HG03460 (cell line): Measurements from ENCODE around the gene HRH2.
"Not testable (repeated sequence)": the region's sequence is repeated elsewhere in the genome, so short reads cannot be mapped to it uniquely, and the experiment has no call there.

ENCODE experiments used
- ATAC-seq: cut with Tn5 transposase; IDR thresholded peaks from one replicate; pipeline ENCODE4 v1.9.1; 2021; ENCODE audit not compliant: unreplicated experiment

HRH2 gene

DNA sequence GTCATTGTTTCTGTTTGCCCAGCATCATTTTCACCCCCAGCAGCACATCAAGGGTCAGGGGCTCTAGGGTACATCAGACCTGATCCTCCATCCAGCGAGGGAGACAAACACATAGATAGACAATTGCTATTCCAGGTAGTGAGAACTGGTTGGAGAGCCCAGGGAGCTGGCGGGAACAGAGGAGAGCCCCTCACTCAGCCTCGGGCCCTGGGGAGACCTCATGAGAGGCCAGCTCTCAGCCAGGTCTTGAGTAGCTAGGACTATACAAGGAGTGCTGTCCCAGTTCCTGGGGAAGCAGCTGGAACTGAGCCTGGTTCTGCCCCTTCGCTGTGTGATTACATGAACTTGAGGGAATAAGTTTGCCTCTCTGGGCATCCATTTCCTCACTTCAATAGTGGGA is 80.3 kb downstream of the HRH2 start:
- ATAC-seq: no peak

DNA sequence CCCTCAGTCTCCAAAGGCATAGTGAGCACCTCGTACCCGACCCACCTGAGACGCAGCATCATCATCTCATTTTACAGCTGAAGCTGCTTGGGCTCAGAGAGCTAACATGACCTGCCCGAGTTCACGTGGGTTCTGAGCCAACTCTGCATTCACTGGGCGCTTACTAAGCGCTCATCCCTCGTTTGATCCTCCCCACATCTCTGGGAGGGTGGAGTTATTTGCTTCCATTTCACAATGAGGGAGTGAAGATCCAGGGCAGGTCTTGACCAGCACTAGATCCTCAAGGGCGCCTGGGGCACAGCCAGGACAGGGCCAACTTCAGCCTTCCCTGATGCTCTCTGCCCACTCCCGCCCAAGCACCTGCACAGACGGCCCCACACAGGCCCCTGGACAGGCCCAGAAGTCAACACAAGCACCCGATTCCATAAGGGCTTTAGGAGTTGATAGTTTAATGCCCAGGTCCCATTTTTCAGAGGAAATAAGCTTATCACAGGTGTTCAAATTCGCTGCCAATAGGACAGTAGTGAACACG is 80.8 kb downstream of the HRH2 start:
- ATAC-seq: no peak

DNA sequence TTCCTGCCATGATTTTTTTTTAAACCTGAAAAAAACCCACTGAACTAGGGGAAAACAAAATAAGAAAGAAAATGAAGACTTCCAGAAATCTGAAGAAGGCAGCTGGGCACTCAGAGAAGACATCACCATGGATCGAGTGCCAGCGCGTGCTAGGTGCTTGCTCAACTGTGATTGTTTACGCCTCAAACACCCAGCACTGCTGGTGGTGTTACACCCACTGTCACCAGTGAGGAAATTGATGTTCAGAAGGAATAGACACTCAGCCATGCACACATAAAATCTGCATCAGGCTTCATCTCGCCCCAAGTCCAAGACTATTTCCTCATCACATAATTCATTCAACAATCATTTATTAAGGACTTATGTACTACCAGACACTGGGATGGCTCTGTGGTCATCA is 82.1 kb downstream of the HRH2 start:
- no peak for ATAC-seq

DNA sequence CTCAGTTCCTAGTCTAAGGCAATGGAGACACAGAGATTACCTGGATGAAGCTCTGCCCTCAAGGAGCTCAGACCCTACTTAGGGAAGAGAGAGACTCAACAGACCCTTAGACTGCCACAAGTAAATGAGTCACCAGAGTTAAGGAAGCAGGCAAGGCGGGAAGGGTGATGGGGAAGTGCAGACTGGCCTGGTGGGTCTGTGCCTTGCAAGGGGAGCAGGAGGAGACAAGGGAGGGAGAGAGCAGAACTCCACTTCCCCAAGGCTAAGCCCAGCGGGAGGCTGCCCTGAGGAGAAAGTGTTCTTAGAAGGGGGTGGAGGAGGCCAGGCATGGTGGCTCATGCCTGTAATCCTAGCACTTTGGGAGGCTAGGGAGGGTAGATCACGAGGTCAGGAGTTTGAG is 83.7 kb downstream of the HRH2 start:
- ATAC-seq: no peak

DNA sequence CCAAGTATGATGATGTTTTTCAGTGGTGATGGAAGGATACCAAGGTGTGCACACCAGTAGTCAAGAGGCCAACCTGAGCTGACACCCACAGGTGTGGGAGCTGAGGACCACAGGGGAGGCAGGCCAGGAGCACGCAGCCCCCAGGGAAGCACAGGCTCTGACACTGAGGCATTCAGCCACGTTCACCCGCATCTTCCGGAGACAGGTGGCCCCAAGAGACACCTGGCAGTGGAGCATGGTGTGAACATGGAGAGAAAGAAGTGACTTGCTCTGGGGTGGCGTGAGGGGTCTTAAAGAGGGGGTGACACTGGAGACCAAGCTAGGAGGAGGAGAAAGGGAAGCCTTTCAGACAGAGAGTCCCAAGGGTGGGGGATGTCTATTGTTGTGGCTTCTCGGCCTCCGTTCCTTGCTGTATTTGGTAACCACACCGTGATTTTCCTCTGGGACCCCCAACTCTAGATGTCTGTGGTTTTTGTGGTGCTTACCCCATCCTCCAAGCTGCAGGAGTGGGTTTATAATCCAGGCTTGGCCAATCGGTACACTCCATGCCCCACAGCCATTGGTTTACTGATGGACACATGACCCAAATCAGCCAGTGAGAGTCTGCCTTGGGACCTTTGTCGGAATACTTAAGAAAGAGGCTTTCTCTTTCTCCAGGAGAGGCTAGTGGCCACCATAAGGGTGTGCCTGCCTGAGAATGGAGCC is 84.6 kb downstream of the HRH2 start:
- ATAC-seq: no peak

DNA sequence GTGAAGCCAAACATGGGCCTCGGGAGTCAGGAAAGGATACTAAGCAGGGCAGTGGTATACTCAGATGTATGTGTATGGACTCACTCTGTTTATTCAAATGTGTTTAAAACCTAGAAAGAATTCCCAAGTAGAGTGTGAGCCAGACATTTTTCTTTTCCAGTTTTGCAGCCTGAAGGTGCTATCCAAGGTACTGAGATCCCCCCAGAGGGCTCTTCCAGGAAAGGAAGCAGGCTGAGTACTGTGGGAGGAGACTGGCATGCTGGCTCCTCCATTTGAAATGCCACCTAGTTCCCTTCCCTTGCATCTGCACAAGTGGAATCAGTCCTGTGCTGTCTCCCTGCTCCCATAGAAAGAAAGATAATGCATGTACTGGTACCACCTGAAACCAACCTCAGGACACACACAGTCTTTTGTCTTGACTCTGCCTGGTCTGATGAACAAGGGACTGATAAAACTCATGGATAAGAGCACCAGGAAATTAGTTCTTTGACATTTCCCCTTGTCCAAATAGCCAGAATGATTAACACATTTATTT is 85.9 kb downstream of the HRH2 start:
- no peak for ATAC-seq

DNA sequence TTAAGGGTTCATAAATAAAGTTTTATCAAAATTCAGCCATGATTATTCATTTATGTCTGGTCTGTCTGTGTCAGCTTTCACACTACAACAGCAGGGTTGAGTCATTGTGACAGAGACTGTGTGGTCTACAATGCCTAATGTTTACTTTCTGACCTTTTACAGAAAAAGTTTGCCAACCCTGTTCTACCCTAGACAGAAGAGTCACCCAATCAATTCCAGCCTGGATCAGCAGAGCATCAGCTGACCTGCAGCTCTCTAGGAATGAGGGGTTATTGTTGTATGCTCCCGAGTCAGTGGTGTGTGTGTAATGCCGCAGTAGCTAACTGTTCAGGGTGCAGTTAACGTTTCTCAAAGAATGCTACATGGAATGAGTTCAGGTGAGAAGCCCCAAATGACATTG is 87.3 kb downstream of the HRH2 start:
- no peak for ATAC-seq

DNA sequence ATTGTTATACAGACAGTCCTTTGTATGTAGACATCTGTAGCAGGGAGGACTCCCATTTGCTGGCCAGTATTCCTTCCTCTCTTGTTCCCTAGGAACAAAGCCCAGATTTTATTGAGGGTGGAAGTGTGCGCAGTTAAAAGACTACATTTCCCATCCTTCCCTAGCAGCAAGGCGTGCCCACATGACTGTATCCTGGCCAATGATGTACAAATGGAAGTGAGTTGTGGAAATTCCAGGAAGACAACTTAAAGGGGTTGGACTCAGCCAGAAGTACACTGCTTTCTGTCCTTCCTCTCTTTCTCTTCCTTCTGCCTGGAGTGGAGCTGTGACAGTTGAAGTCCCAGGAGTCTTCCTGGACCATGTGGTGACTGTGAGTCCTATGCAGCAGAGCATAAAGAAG is 89.0 kb downstream of the HRH2 start:
- ATAC-seq: no peak

DNA sequence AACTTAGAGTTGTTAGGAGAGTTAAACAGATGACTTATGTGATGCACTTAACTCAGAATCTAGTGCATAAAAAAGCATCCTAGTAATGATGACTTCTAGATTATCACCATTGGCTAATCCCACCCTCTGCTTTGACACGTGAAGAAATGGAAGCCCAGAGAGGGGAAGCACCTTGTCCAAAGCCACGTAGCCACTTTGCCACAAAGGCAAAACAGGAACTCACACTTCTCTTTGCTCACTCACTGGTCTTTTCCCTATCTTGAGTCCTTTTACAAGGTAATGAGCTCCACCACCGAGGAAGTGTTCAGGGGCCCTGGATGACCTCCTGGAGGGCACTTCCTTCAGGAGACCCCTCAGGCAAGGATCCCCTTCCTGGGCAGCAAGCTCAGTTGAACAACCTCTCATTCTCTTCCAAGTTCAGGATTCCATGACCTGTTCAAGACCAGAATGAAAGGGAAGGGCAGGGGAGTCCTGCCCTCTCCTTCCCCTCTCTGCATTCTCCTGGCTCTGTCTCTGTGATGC is 89.7 kb downstream of the HRH2 start:
- ATAC-seq: no peak

DNA sequence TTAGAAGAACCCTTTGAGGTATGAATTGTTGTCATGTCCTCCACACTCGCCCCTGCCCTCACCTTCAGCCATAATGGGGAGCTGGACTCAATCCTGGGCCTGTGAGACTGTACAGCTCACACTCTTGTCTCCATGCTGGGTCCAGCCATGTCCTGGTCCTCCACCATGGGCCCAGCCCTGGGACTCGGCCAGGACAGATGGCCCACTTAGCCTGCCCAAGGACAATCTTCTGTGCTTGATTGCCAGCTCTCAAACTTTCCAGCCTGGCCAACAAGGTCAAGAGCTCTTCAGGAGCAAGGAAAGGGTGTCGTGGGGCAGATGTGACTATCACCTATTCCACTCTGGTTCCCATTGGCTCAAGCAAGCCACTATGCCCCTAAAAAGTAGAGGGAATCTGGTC is 90.8 kb downstream of the HRH2 start:
- ATAC-seq: no peak

DNA sequence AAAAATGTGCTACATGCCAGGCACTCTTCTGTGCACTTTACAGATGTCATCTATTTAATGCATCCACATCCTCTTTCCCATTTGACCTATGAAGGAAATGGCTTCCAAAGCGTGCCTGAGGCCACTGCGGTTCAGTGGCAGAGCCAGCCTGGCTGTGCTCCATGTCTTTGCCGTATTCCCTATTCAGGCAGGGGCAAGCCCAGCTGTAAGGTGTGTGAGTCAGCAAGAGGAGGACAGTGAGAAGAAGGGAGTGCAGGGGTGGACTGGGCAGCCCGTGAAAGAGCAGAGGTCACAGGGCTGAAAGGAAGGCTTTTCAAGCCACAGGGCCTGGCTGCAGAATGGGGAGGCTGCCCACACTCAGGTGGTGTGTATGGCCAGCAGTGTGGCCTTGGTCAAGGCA is 91.7 kb downstream of the HRH2 start:
- no peak for ATAC-seq

DNA sequence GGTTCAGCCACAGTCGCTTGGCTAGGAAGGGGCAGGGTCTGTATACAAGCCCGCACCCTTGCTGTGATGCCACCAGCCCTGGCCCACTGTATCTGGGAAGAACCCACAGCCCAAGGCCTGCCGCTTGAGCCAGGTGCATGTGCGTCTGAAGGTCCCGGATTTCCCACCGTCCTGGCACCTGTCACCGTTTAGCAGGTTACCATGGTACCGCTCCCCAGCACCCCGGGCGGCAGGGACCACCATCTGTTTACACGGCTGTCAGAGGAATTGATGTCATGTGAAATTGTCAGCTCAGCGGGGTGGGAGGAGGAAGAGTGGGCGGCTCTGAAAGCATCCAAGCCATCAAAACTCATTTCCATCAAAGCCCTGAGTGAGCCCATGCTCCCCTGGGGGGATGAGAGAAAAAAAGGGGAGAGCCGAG is 92.7 kb downstream of the HRH2 start:
- ATAC-seq: no peak

DNA sequence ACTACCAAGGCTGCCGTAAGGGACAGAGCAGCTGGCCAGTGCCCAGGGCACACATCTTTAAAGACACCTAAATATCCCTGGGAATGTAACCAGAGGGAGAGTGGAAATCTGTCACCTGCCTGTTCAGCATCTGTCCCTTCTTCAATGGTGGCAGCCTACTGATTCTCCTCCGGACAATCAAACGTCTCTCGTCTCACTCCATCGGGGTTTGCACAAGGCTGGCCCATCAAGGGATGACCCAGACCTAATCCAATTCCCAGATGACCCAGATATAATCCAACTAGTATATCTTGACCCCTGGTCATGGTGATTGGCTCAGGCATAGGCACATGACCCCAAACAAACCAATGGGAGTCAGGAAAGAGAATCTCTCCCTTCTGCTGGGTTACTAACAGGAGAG is 93.5 kb downstream of the HRH2 start:
- no peak for ATAC-seq

DNA sequence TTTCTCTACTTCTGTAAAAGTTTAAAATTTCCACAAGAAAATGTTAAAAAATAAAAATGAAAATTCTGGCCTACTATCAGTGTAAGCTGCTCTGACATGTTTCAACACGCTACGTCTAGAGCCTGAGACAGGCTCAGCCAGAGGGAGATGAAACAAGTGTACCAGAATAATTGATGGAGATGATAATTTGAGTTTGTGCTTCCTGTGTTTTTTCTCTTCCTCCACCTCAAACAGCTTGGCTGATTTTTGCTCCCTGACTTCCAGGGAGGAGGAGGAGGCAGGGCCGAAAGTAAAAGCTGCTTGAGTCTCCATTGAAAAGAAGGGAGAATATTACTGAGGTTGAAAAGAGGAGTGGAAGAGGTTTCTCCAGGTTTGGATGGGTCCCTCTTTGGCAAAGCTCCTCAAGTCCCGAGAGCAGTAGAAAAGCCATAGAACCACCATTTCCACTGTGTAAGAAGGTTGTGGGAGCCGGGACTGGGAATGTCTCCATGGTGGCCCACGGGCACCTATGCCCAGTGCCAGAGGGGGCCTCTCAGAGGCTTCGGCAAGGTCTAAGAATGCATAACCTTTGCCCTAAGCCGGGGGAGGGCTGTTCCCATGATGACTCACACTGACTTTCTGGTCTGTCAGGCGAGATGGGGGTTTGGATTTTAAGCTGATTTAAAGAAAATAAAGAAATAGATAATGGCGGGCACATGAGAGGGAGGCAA is 95.1 kb downstream of the HRH2 start:
- ATAC-seq: no peak

DNA sequence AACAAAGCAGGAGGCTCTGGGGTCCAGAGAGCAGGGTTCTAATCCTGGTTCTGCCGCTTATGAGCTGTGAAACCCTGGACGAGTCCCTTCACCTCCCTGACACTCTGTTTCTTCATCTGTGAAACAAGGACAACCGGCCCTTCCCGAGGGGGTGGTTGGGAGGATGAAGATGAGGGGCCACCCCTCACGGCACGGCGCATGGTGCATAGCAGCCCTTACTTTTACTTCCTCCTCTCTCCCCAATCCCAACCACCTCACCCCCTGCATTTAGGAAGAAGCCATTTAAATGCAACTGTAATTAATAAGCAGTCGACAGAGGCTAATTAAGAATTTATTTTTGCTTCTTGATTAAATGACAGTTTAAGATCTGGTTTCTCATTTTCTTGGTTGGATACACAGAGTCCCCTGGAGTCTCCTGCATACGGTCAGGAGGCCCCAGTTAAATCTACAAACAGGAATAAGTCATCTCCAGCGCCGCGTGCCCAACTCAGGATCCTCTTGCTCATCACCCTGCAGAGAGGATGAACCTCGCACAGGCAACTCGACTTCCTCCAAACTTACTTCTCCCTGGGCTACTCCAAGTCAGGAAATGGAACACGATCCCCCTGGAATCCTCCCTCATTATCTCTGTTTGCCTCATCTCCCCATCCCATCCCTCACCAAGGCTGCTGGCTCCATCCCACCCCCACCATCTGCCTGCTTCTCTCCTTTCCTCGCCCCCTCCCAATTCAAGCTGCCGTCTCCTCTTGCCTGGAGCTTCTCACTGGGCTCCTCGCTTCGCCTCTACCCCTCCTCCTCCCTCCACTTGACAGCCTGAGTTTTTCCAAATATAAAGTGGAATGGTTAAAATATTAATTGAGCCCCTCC is 95.9 kb downstream of the HRH2 start:
- no peak for ATAC-seq

DNA sequence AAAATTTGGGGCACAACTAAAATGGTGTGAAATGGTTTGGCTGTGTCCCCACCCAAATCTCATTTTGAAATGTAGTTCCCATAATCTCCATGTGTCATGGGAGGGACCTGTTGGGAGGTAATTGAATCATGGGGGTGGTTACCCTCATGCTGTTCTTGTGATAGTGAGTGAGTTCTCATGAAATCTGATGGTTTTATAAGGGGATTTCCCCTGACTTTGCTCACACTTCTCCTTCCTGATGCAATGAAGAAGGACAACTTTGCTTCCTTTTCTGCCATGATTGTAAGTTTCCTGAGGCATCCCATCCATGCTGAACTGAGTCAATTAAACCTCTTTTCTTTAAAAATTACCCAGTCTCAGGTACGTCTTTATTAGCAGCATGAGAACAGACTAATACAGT is 102.1 kb downstream of the HRH2 start:
- ATAC-seq: not testable (repeated sequence)
